GM12878 (cell line): ENCODE results near the gene NOS1.

Source experiments
- CTCF ChIP-seq, 3 experiments: IDR thresholded peaks in 2 of 3; conservative IDR thresholded peaks in 1 of 3; 2 replicates each; pipeline ENCODE4 v1.5.1; 2011; ENCODE audit warnings: low read depth in 3 of 3, low read length in 3 of 3, mild to moderate bottlenecking in 3 of 3, control low read depth in 2 of 3, moderate library complexity in 2 of 3, inconsistent platforms in 1 of 3, mixed read lengths in 1 of 3; ENCODE audit not compliant: control insufficient read depth in 2 of 3, insufficient read depth in 1 of 3; ENCODE audit errors: extremely low read depth in 1 of 3
- POLR2AphosphoS2 ChIP-seq: IDR thresholded peaks from 2 replicates; pipeline ENCODE4 v1.6.1; 2011; ENCODE audit warnings: low read depth, mild to moderate bottlenecking, low read length, improper control_type of control experiment, moderate library complexity

DNA sequence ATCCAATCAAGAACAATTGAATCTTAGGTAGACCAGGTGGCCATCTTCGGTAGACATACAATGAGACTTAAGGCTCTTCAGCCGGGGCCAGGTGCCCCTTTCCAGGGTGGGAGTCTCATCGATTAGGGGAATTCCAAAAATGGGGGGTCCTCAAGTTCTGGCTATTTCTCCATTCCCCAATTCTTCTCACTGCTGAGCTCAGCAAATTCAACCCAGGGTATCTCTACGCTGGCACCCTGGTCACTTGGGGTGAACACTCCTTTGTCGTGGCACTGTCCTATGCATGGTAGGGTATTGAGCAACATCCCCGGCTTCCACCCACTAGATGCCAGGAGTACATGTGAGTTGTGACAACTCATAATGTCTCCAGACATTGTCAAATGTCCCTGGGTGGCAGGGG, 136.2 kb downstream of the NOS1 start:
- TF ChIP-seq CTCF (IDR thresholded peaks at IDR 0.05 in 2 of 3, conservative IDR thresholded peaks at IDR 0.05 in 1 of 3; ENCODE audit: control insufficient read depth in 2 of 3, extremely low read depth in 1 of 3, insufficient read depth in 1 of 3, low read depth in 3 of 3, low read length in 3 of 3) (no peak), POLR2AphosphoS2 (no peak)
